Astrocyte (in vitro differentiated cells and primary cell): ENCODE measurements around the gene PNPLA5. TPM values are rescaled to one million over a fixed set of nuclear protein-coding genes. Genes with fewer than 3 reads are reported as not detected.

Experiments
- DNase-seq: peaks from one replicate; pipeline ENCODE4 v3.0.0-alpha.2; 2010; ENCODE audit warnings: low read depth
- FAIRE-seq: peaks from 2 replicates; lab custom pipeline; 2011; peaks lifted over from hg19 to GRCh38; lab: Jason Lieb, UNC
- H2AFZ ChIP-seq: 2 replicates; pipeline ENCODE4 v1.6.0; 2012; ENCODE audit warnings: low read depth, low read length, inconsistent platforms
- H3K27ac ChIP-seq: 2 replicates; pipeline ENCODE4 v1.5.1; 2011; ENCODE audit warnings: low read depth, low read length, inconsistent platforms
- H3K27me3 ChIP-seq: 2 replicates; pipeline ENCODE4 v1.6.0; 2011; ENCODE audit warnings: low read length, inconsistent platforms; ENCODE audit not compliant: insufficient read depth
- H3K36me3 ChIP-seq: 2 replicates; pipeline ENCODE4 v1.5.1; 2011; ENCODE audit warnings: low read length, inconsistent platforms; ENCODE audit not compliant: insufficient read depth
- H3K4me1 ChIP-seq: 2 replicates; pipeline ENCODE4 v1.5.1; 2011; ENCODE audit warnings: low read length, inconsistent platforms; ENCODE audit not compliant: insufficient read depth
- H3K4me2 ChIP-seq: 2 replicates; pipeline ENCODE4 v1.6.0; 2012; ENCODE audit warnings: low read length, inconsistent platforms
- H3K4me3 ChIP-seq: 2 replicates; pipeline ENCODE4 v1.5.1; 2011; ENCODE audit warnings: low read depth, mild to moderate bottlenecking, low read length, inconsistent platforms; ENCODE audit not compliant: insufficient read depth
- H3K79me2 ChIP-seq: 2 replicates; pipeline ENCODE4 v1.6.0; 2012; ENCODE audit warnings: mild to moderate bottlenecking, low read length, inconsistent platforms; ENCODE audit not compliant: insufficient read depth
- H3K9ac ChIP-seq: 2 replicates; pipeline ENCODE4 v1.6.0; 2012; ENCODE audit warnings: mild to moderate bottlenecking, low read length, inconsistent platforms
- H3K9me3 ChIP-seq: 2 replicates; pipeline ENCODE4 v1.5.1; 2012; ENCODE audit warnings: low read depth, mild to moderate bottlenecking, low read length, inconsistent platforms; ENCODE audit not compliant: insufficient read depth
- H4K20me1 ChIP-seq: 2 replicates; pipeline ENCODE4 v1.6.0; 2012; ENCODE audit warnings: low read length, inconsistent platforms; ENCODE audit not compliant: insufficient read depth
- H3K27ac Mint-ChIP-seq: one replicate; pipeline ENCODE4 v1.8.0; 2021; ENCODE audit warnings: mild to moderate bottlenecking, mixed read lengths; ENCODE audit not compliant: unreplicated experiment
- H3K27me3 Mint-ChIP-seq: one replicate; pipeline ENCODE4 v1.8.0; 2021; ENCODE audit warnings: low read depth, mixed read lengths; ENCODE audit not compliant: unreplicated experiment
- H3K36me3 Mint-ChIP-seq: one replicate; pipeline ENCODE4 v1.8.0; 2021; ENCODE audit warnings: low read depth, mixed read lengths; ENCODE audit not compliant: unreplicated experiment
- H3K4me1 Mint-ChIP-seq: one replicate; pipeline ENCODE4 v1.8.0; 2021; ENCODE audit warnings: low read depth, mixed read lengths; ENCODE audit not compliant: unreplicated experiment
- H3K4me3 Mint-ChIP-seq: one replicate; pipeline ENCODE4 v1.8.0; 2021; ENCODE audit warnings: mild to moderate bottlenecking, moderate library complexity, mixed read lengths; ENCODE audit not compliant: unreplicated experiment
- H3K9me3 Mint-ChIP-seq: one replicate; pipeline ENCODE4 v1.8.0; 2021; ENCODE audit warnings: mild to moderate bottlenecking, mixed read lengths; ENCODE audit not compliant: unreplicated experiment
- CTCF ChIP-seq: IDR thresholded peaks from 2 replicates; pipeline ENCODE4 v1.5.1; 2011; ENCODE audit warnings: low read depth, mild to moderate bottlenecking, inconsistent platforms, low read length, moderate library complexity; ENCODE audit not compliant: insufficient read depth
- EZH2 ChIP-seq: IDR thresholded peaks from 2 replicates; pipeline ENCODE4 v1.6.1; 2012; ENCODE audit warnings: mild to moderate bottlenecking, low read length, inconsistent platforms; ENCODE audit not compliant: insufficient read depth
- total RNA-seq: library from RNA; stranded (reverse); gene quantifications from 2 replicates; pipeline ENCODE4 v1.2.1, GENCODE V29; 2021

Gene PNPLA5
- total RNA-seq, 1 donor from 2014 or later: not detected

- H3K27ac Mint-ChIP-seq: no peak overlapping the region
Measured at GRCh38 chr22:43847376-43848289, 44.2 kb downstream of the PNPLA5 start.

GRCh38 chr22:43846966-43847365 is 44.8 kb downstream of the PNPLA5 start:
- Histone ChIP-seq H3K4me1 (no peaks in the 10 kb centered on the region), H3K79me2 (no peaks in the 10 kb centered on the region), H3K36me3 (no peaks in the 10 kb centered on the region), H3K9me3 (no peaks in the 10 kb centered on the region), H3K27ac (no peak overlapping the region), H3K4me2 (no peak overlapping the region), H3K9ac (no peak overlapping the region), H2AFZ (no peak overlapping the region), H4K20me1 (peaks cover 44% of the 10 kb centered on the region), H3K27me3 (peaks cover 4% of the 10 kb centered on the region), H3K4me3 (no peak overlapping the region)
- peak overlapping the region; percentile 62 for H3K27ac Mint-ChIP-seq
- H3K36me3 Mint-ChIP-seq: peaks cover 2% of the 10 kb centered on the region
- TF ChIP-seq EZH2: no peak
- no peak for TF ChIP-seq CTCF
- peaks cover 6% of the 10 kb centered on the region for H3K4me1 Mint-ChIP-seq
- FAIRE-seq (no peak), DNase-seq (no peak)
- no peaks in the 10 kb centered on the region for H3K9me3 Mint-ChIP-seq
- H3K4me3 Mint-ChIP-seq: no peak overlapping the region
- H3K27me3 Mint-ChIP-seq: peaks cover 13% of the 10 kb centered on the region

More at GRCh38 chr22:43847376-43848289, 44.2 kb downstream of the PNPLA5 start:
- no peak overlapping the region for H3K4me3 ChIP-seq
- H3K9me3 ChIP-seq: no peaks in the 10 kb centered on the region
- FAIRE-seq (no peak), DNase-seq (no peak)
- H3K9ac ChIP-seq: no peak overlapping the region
- no peaks in the 10 kb centered on the region for H3K79me2 ChIP-seq
- no peak overlapping the region for H2AFZ ChIP-seq
- Mint-ChIP-seq H3K4me3 (no peak overlapping the region), H3K27me3 (peaks cover 15% of the 10 kb centered on the region), H3K36me3 (peaks cover 2% of the 10 kb centered on the region), H3K4me1 (peaks cover 6% of the 10 kb centered on the region), H3K9me3 (no peaks in the 10 kb centered on the region)
- no peaks in the 10 kb centered on the region for H3K4me1 ChIP-seq
- H3K27ac ChIP-seq: no peak overlapping the region
- no peak for TF ChIP-seq CTCF
- TF ChIP-seq EZH2: no peak
- no peak overlapping the region for H3K4me2 ChIP-seq
- peaks cover 44% of the 10 kb centered on the region for H4K20me1 ChIP-seq
- H3K36me3 ChIP-seq: no peaks in the 10 kb centered on the region
- H3K27me3 ChIP-seq: peaks cover 4% of the 10 kb centered on the region

- no peak overlapping the region for H3K4me2 ChIP-seq
- TF ChIP-seq CTCF (no peak), EZH2 (no peak)
- H3K36me3 Mint-ChIP-seq: peaks cover 2% of the 10 kb centered on the region
- no peaks in the 10 kb centered on the region for H3K9me3 ChIP-seq
- no peak overlapping the region for H3K27ac ChIP-seq
- H2AFZ ChIP-seq: no peak overlapping the region
- DNase-seq (no peak), FAIRE-seq (no peak)
- no peaks in the 10 kb centered on the region for H3K4me1 ChIP-seq
- H3K79me2 ChIP-seq: no peaks in the 10 kb centered on the region
- no peaks in the 10 kb centered on the region for H3K9me3 Mint-ChIP-seq
- H3K27me3 Mint-ChIP-seq: peaks cover 9% of the 10 kb centered on the region
- no peak overlapping the region for H3K9ac ChIP-seq
- no peaks in the 10 kb centered on the region for H3K36me3 ChIP-seq
- peaks cover 34% of the 10 kb centered on the region for H4K20me1 ChIP-seq
- no peaks in the 10 kb centered on the region for H3K27me3 ChIP-seq
- H3K4me3 ChIP-seq: no peak overlapping the region
- peaks cover 6% of the 10 kb centered on the region for H3K4me1 Mint-ChIP-seq
- no peak overlapping the region for H3K4me3 Mint-ChIP-seq
- H3K27ac Mint-ChIP-seq: no peak overlapping the region
Measured at GRCh38 chr22:43845981-43846380, 45.8 kb downstream of the PNPLA5 start.
